ENCODE data around the gene WRNIP1. TPM values are rescaled to one million over a fixed set of nuclear protein-coding genes. Genes with fewer than 3 reads are reported as not detected.

The WRNIP1 gene
- polyA plus RNA-seq, 1 experiment = 26.5 TPM

DNA sequence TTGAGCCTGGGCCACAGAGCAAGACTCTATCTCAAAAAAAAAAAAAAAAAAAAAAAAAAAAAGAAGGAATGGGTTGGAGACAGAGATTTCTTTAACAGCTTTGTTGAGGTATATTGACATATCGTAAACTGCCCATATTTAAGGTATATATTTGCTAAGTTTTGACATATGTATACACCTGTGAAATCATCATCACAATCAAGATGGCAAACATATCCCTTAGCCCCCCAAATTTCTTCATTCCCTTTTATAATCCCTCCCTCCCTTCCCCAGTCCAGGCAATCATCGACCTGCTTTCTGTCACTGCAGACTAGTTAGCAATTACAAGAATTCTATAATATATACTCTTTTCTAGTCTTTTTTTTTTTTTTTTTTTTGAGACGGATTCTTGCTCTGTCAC, 47.5 kb downstream of the WRNIP1 start:
- no peak for DNase-seq (ENCODE audit: low read depth)
- H3K36me3 ChIP-seq (ENCODE audit: control insufficient read depth, insufficient read depth, low read length) = no peaks in the 10 kb centered on the region
- H3K27me3 ChIP-seq (ENCODE audit: control insufficient read depth, insufficient read depth, low read length) = no peaks in the 10 kb centered on the region
- CTCF ChIA-PET = no interaction called here
- TF ChIP-seq, protein P1, sequence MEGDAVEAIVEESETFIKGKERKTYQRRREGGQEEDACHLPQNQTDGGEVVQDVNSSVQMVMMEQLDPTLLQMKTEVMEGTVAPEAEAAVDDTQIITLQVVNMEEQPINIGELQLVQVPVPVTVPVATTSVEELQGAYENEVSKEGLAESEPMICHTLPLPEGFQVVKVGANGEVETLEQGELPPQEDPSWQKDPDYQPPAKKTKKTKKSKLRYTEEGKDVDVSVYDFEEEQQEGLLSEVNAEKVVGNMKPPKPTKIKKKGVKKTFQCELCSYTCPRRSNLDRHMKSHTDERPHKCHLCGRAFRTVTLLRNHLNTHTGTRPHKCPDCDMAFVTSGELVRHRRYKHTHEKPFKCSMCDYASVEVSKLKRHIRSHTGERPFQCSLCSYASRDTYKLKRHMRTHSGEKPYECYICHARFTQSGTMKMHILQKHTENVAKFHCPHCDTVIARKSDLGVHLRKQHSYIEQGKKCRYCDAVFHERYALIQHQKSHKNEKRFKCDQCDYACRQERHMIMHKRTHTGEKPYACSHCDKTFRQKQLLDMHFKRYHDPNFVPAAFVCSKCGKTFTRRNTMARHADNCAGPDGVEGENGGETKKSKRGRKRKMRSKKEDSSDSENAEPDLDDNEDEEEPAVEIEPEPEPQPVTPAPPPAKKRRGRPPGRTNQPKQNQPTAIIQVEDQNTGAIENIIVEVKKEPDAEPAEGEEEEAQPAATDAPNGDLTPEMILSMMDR (IDR thresholded peaks at IDR 0.05; ENCODE audit: insufficient read depth, low read depth, low read length) = no peak
- POLR2A ChIA-PET = no interaction called here
- no peak overlapping the region for H3K4me3 ChIP-seq (ENCODE audit: low read depth, low read length)

DNA sequence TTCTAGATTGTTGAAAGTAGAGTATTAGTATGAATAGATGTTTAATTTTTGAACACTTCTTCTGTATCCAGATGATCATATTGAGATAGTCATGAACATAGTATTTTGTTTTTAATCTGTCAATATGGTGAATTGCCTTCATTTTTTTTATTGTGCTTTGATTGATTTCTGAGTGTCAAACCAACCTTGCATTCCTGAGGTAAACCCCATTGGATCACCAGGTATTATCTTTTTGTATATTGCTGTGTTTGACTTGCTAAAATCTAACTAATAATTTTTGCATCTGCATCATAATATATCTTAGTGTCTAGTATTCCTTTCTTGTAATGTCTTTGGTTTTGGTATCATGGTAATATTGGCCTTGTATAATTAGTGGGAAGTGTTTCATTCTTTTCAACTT, 51.0 kb downstream of the WRNIP1 start:
- Histone ChIP-seq H3K27me3 (ENCODE audit: control insufficient read depth, insufficient read depth, low read length) (no peaks in the 10 kb centered on the region), H3K36me3 (ENCODE audit: control insufficient read depth, insufficient read depth, low read length) (no peaks in the 10 kb centered on the region), H3K4me3 (ENCODE audit: low read depth, low read length) (no peak overlapping the region)
- TF ChIP-seq, protein P1 (IDR thresholded peaks at IDR 0.05; ENCODE audit: insufficient read depth, low read depth, low read length) = no peak
- no peak for DNase-seq (ENCODE audit: low read depth)
- ChIA-PET POLR2A (no interaction called here), CTCF (no interaction called here)

DNA sequence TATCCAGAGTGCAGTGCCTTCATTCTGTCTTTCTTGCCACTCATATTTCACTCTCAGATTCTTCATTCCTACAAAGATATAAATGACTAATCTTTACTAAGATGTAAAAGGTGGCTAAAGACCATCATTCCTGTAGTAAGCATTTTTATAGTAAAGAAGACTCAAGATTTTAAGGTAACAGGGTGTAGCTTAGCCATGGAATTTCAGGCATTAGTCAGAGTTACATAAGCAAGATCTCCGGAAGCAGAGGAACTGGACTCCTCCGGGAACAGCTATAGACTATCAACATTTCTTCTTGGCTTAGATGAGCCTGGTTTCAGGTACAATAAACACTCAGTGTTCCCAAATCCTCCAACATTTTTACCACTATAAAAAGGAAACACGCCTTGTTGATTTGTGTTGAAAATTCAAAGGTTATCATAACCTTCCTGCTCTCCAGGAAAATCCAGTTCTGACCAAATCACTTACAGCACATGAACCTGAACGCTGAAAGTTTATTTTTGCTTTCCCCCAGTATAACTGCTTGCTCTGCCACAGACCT, 52.8 kb downstream of the WRNIP1 start:
- no peak overlapping the region for H3K4me3 ChIP-seq (ENCODE audit: low read depth, low read length)
- TF ChIP-seq, protein P1 (IDR thresholded peaks at IDR 0.05; ENCODE audit: insufficient read depth, low read depth, low read length) = no peak
- no peak for DNase-seq (ENCODE audit: low read depth)
- no peaks in the 10 kb centered on the region for H3K36me3 ChIP-seq (ENCODE audit: control insufficient read depth, insufficient read depth, low read length)
- no peaks in the 10 kb centered on the region for H3K27me3 ChIP-seq (ENCODE audit: control insufficient read depth, insufficient read depth, low read length)
- CTCF ChIA-PET = interaction anchor here (0.8 to 2.2 kb wide), 5 partner anchors 8 to 115 kb away, joined by 3 to 7 read pairs (median 3); no protein-coding TSS in a partner anchor
- POLR2A ChIA-PET = no interaction called here

DNA sequence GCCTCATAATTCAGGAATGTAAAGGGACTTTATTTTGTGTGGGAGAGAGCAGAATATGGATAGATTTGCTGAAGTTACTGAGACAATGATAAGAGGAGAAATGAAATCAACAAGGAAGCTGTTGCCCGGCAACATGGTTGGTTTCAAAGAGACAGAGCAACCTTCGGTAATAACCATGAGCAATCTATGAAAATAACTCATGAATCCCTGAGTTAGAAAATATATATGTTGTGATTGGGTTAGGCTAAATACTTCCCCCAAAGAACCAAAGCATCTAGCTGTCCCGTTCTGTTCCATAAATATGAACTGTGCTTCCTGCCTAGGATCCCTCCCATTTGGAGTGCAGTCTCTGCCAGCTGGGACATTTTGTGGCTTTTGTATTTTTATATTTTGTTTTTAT, 53.4 kb downstream of the WRNIP1 start:
- Histone ChIP-seq H3K4me3 (ENCODE audit: low read depth, low read length) (no peak overlapping the region), H3K27me3 (ENCODE audit: control insufficient read depth, insufficient read depth, low read length) (no peaks in the 10 kb centered on the region), H3K36me3 (ENCODE audit: control insufficient read depth, insufficient read depth, low read length) (no peaks in the 10 kb centered on the region)
- CTCF ChIA-PET = interaction anchor here (0.8 to 2.2 kb wide), 5 partner anchors 7 to 114 kb away, joined by 3 to 7 read pairs (median 3); no protein-coding TSS in a partner anchor
- no peak for DNase-seq (ENCODE audit: low read depth)
- TF ChIP-seq, protein P1 (IDR thresholded peaks at IDR 0.05; ENCODE audit: insufficient read depth, low read depth, low read length) = no peak
- POLR2A ChIA-PET = no interaction called here

DNA sequence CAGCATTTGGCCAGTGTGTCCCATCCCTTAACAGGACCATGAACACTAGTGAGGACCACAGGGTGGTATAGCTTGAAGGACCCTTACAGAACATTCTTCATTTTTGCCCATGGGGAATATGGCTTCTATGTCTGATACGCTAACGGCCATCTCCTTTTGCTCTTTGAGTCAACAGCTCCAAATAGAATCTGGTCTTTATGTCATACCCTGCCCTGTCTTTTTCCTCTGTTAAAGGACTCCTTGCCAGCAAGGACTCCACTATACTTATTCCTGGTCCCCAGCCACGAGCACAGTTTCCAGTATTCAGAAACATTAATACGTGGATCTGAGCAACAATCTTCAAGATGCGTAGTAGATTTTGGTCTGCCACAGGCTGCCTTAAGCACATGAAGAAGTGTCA, 53.9 kb downstream of the WRNIP1 start:
- ChIA-PET CTCF (interaction anchor here (0.6 to 2.2 kb wide), 4 partner anchors 11 to 51 kb away, joined by 3 to 7 read pairs (median 4); no protein-coding TSS in a partner anchor), POLR2A (no interaction called here)

More for the DNA sequence above, 53.9 kb downstream of the WRNIP1 start:
- no peak for DNase-seq (ENCODE audit: low read depth)
- H3K4me3 ChIP-seq (ENCODE audit: low read depth, low read length) = no peak overlapping the region
- TF ChIP-seq, protein P1 (IDR thresholded peaks at IDR 0.05; ENCODE audit: insufficient read depth, low read depth, low read length) = no peak
- H3K27me3 ChIP-seq (ENCODE audit: control insufficient read depth, insufficient read depth, low read length) = no peaks in the 10 kb centered on the region
- no peaks in the 10 kb centered on the region for H3K36me3 ChIP-seq (ENCODE audit: control insufficient read depth, insufficient read depth, low read length)
